DND-41 (cell line): ENCODE measurements around the gene BRD7.

Experiments
- ATAC-seq: fragments of 200-7000 bp; cut with Tn5 transposase; 3 replicates; pipeline ENCODE4 v1.9.1; 2021; ENCODE audit warnings: low read depth; ENCODE audit not compliant: insufficient read depth
- DNase-seq: peaks from one replicate; pipeline ENCODE4 v3.0.0-alpha.2; 2020
- H2AFZ ChIP-seq: 2 replicates; pipeline ENCODE4 v1.6.0; 2012; ENCODE audit warnings: low read depth, low read length
- H3K27ac ChIP-seq: 2 replicates; pipeline ENCODE4 v1.5.1; 2012; ENCODE audit warnings: low read length, inconsistent platforms
- H3K27me3 ChIP-seq: fragments of 200-600 bp; sonication (generic); 2 replicates; pipeline ENCODE4 v1.6.0; 2012; ENCODE audit warnings: low read length, mild to moderate bottlenecking, inconsistent platforms; ENCODE audit not compliant: insufficient read depth, poor library complexity
- H3K36me3 ChIP-seq: 2 replicates; pipeline ENCODE4 v1.5.1; 2012; ENCODE audit warnings: low read length, inconsistent platforms; ENCODE audit not compliant: insufficient read depth
- H3K4me1 ChIP-seq: 2 replicates; pipeline ENCODE4 v1.5.1; 2012; ENCODE audit warnings: mild to moderate bottlenecking, low read length; ENCODE audit not compliant: insufficient read depth
- H3K4me2 ChIP-seq: 2 replicates; pipeline ENCODE4 v1.6.0; 2012; ENCODE audit warnings: mild to moderate bottlenecking, moderate library complexity, low read length, inconsistent platforms; ENCODE audit not compliant: insufficient read depth
- H3K4me3 ChIP-seq, 2 experiments: fragments of 200-600 bp in 1 of 2; shearing (Covaris generic) in 1 of 2; 2 replicates each; pipeline ENCODE4 v1.5.1; 2012 to 2016; ENCODE audit warnings: inconsistent platforms in 2 of 2, low read length in 2 of 2, mild to moderate bottlenecking in 2 of 2, low read depth in 1 of 2, moderate library complexity in 1 of 2
- H3K79me2 ChIP-seq: 2 replicates; pipeline ENCODE4 v1.6.0; 2012; ENCODE audit warnings: low read length, inconsistent platforms; ENCODE audit not compliant: insufficient read depth
- H3K9ac ChIP-seq: 2 replicates; pipeline ENCODE4 v1.6.0; 2012; ENCODE audit warnings: low read depth, mild to moderate bottlenecking, inconsistent platforms, low read length, moderate library complexity
- H3K9me3 ChIP-seq: 2 replicates; pipeline ENCODE4 v1.5.1; 2012; ENCODE audit warnings: low read length, moderate library complexity, mild to moderate bottlenecking, inconsistent platforms; ENCODE audit not compliant: insufficient read depth, severe bottlenecking
- H4K20me1 ChIP-seq: 2 replicates; pipeline ENCODE4 v1.6.0; 2012; ENCODE audit warnings: low read length; ENCODE audit not compliant: insufficient read depth
- EZH2 ChIP-seq: IDR thresholded peaks from 3 replicates; pipeline ENCODE4 v1.6.1; 2012; ENCODE audit warnings: borderline replicate concordance, low read depth, mild to moderate bottlenecking, moderate library complexity, low read length, inconsistent platforms; ENCODE audit not compliant: severe bottlenecking
- TF ChIP-seq, protein P1 (sequence below): IDR thresholded peaks from 2 replicates; pipeline ENCODE4 v1.5.1; 2012; ENCODE audit warnings: borderline replicate concordance, low read length, moderate library complexity, mild to moderate bottlenecking; ENCODE audit not compliant: poor library complexity, severe bottlenecking; ENCODE audit errors: extremely low read depth

BRD7 gene

DNA sequence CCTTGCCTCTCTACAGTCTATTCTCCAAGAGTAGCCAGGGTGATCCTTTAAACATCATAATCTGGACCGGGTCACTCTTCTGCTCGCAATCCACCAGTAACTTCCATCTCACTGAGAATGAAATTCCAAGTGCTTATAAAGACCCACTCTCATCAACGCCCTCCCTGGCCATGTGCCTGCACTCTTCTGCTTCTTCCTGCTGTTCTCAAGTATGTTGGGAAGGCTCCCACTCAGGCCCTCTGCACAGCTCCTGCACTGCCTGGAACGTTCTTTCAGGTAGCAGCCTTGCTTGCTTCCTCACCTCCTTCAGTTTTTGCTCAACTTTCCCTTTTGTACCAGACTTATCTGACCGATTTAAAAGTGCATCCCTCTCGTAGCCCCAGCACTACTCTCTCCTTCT is 44.4 kb downstream of the BRD7 start:
- Histone ChIP-seq H3K4me3 (no peak overlapping the region), H3K9ac (no peak overlapping the region), H3K36me3 (peaks cover 97% of the 10 kb centered on the region), H3K9me3 (no peaks in the 10 kb centered on the region), H3K4me2 (no peak overlapping the region), H2AFZ (no peak overlapping the region), H3K27ac (no peak overlapping the region), H3K79me2 (no peaks in the 10 kb centered on the region), H4K20me1 (peaks cover 10% of the 10 kb centered on the region; the same call in 1 of the 2 replicates), H3K27me3 (no peaks in the 10 kb centered on the region), H3K4me1 (no peaks in the 10 kb centered on the region)
- TF ChIP-seq, protein P1, sequence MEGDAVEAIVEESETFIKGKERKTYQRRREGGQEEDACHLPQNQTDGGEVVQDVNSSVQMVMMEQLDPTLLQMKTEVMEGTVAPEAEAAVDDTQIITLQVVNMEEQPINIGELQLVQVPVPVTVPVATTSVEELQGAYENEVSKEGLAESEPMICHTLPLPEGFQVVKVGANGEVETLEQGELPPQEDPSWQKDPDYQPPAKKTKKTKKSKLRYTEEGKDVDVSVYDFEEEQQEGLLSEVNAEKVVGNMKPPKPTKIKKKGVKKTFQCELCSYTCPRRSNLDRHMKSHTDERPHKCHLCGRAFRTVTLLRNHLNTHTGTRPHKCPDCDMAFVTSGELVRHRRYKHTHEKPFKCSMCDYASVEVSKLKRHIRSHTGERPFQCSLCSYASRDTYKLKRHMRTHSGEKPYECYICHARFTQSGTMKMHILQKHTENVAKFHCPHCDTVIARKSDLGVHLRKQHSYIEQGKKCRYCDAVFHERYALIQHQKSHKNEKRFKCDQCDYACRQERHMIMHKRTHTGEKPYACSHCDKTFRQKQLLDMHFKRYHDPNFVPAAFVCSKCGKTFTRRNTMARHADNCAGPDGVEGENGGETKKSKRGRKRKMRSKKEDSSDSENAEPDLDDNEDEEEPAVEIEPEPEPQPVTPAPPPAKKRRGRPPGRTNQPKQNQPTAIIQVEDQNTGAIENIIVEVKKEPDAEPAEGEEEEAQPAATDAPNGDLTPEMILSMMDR, result no peak
- no peak for TF ChIP-seq EZH2
- no peak for DNase-seq
- no peak for ATAC-seq

DNA sequence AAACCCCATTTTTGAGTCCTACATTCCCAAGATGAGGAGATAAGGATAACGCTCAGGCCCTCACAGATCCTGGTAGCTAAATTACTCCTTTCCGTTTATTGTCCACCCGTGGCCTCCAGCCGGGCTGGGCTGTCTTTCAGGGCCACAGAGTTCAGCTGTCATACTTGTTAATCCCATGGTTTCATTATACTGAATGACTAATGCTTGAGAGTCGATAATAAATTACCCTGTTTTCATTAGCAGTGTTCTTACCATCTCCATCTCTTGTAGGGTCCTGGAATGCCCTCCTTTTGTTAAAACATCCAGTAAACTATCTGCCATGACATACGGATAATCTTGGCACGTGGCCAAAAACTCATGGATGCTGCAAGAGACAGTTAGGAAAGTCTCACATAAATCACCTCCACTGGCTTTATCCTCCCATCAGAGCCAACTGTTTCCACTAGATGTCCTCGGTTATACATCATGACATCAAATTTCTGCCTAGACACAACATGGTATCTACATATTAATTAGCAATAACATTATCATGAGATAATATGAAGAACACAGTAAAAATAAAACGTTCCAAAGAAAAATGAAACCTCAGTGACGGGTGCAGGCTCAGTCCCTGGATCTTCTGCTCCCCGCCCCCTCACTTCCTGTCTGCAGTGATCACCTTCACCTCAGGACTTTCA is 45.3 kb downstream of the BRD7 start:
- H2AFZ ChIP-seq, result no peak overlapping the region
- no peak overlapping the region for H3K27ac ChIP-seq

DNA sequence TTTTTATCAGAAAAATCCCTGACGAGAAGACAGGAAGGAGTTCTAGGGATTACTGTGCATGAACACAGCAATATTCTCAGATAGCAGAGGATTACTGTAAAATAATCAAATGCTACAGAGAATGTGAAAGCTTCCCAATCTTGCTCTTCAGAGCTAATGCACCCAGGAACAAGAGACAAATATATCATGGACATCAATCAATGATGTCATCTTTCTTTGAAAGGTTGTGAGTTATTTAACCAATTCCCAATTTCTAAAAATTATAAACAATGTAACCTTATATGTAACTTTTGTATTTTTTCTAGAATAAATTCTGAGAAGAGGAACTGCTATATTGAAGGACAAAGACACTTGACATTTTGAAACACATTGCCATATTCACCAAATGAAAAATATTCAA is 46.5 kb downstream of the BRD7 start:
- Histone ChIP-seq H4K20me1 (peaks cover 7% of the 10 kb centered on the region; the same call in 1 of the 2 replicates), H3K79me2 (no peaks in the 10 kb centered on the region), H3K27ac (no peak overlapping the region), H3K27me3 (no peaks in the 10 kb centered on the region), H3K4me1 (no peaks in the 10 kb centered on the region), H2AFZ (no peak overlapping the region), H3K36me3 (peaks cover 96% of the 10 kb centered on the region), H3K4me3 (no peak overlapping the region), H3K9ac (no peak overlapping the region), H3K4me2 (no peak overlapping the region), H3K9me3 (no peaks in the 10 kb centered on the region)
- no peak for DNase-seq
- TF ChIP-seq EZH2, result no peak
- TF ChIP-seq, protein P1, result no peak
- ATAC-seq, result no peak

More for the DNA sequence above, 45.3 kb downstream of the BRD7 start:
- Histone ChIP-seq H3K27me3 (no peaks in the 10 kb centered on the region), H3K9me3 (no peaks in the 10 kb centered on the region), H4K20me1 (peaks cover 7% of the 10 kb centered on the region; the same call in 1 of the 2 replicates), H3K4me2 (no peak overlapping the region), H3K4me3 (no peak overlapping the region), H3K4me1 (no peaks in the 10 kb centered on the region), H3K79me2 (no peaks in the 10 kb centered on the region), H3K36me3 (peaks cover 96% of the 10 kb centered on the region), H3K9ac (no peak overlapping the region)
- no peak for DNase-seq
- ATAC-seq, result peak; percentile 48; the same call in 1 of the 3 replicates
- TF ChIP-seq EZH2, result no peak
- TF ChIP-seq, protein P1, result peak; percentile 51
